Colonic mucosa (tissue), 4 donors: Measurements from ENCODE around the gene DCAF15. TPM values are rescaled to one million over a fixed set of nuclear protein-coding genes. Genes with fewer than 3 reads are reported as not detected.

Source experiments
- DNase-seq: peaks from one replicate; pipeline ENCODE4 v3.0.0-alpha.2; 2020
- H3K27ac ChIP-seq: fragments of 200-600 bp; one replicate; pipeline ENCODE4 v1.8.0; 2021
- H3K27me3 ChIP-seq: fragments of 200-600 bp; one replicate; pipeline ENCODE4 v1.8.0; 2021
- H3K36me3 ChIP-seq: fragments of 200-600 bp; one replicate; pipeline ENCODE4 v1.8.0; 2021
- H3K4me1 ChIP-seq: fragments of 200-600 bp; one replicate; pipeline ENCODE4 v1.8.0; 2021; ENCODE audit warnings: mild to moderate bottlenecking
- H3K4me3 ChIP-seq: fragments of 200-600 bp; one replicate; pipeline ENCODE4 v1.8.0; 2021
- H3K9ac ChIP-seq, 2 donors: one replicate each; pipeline ENCODE4 v1.7.0; 2013; ENCODE audit warnings: control low read depth in 2 of 2, low read depth in 2 of 2, low read length in 2 of 2
- H3K9me3 ChIP-seq: fragments of 200-600 bp; one replicate; pipeline ENCODE4 v1.8.0; 2021
- CTCF ChIP-seq: fragments of 200-600 bp; IDR thresholded peaks from one replicate; pipeline ENCODE4 v1.8.0; 2022; ENCODE audit warnings: antibody characterized with exemption, mild to moderate bottlenecking
- intact Hi-C: fragments of 100-400 bp; cut with DNase I; formaldehyde crosslinking; loops from one replicate; pipeline ENCODE4 v1.14.1; 2022
- total RNA-seq, 2 donors: library from RNA; stranded (reverse); fragmentation: NEBNext Ultra II Directional in 1 of 2; extraction: Animal tissue kit (Norgen Biotek cat#: 25700) in 1 of 2; gene quantifications; one replicate each; pipeline ENCODE4 v1.2.1, GENCODE V29; 2021
- donor health status: healthy.
- donor health status: DM: no; HTN: no; CAD: no.
- donor health status: DM: no; HTN: no; CAD: no.

The DCAF15 gene
- total RNA-seq, 2 donors from 2014 or later = 30.2 to 55.1 TPM

- Histone ChIP-seq H3K27me3 (no peaks in the 10 kb centered on the region), H3K9ac (no peak overlapping the region), H3K36me3 (no peaks in the 10 kb centered on the region), H3K4me1 (no peaks in the 10 kb centered on the region), H3K9me3 (no peaks in the 10 kb centered on the region), H3K27ac (no peak overlapping the region), H3K4me3 (no peak overlapping the region)
- DNase-seq = no peak
- TF ChIP-seq CTCF = no peak
- intact Hi-C loops = no loop called here
Observed at GRCh38 chr19:13996928-13997630, 44.8 kb downstream of the DCAF15 start.

GRCh38 chr19:13997631-13997962 is 45.3 kb downstream of the DCAF15 start:
- no peak overlapping the region for H3K4me3 ChIP-seq
- no peak for DNase-seq
- intact Hi-C loops = no loop called here

GRCh38 chr19:13998426-13998825 is 46.1 kb downstream of the DCAF15 start:
- no peak for DNase-seq
- no peaks in the 10 kb centered on the region for H3K4me1 ChIP-seq
- no peaks in the 10 kb centered on the region for H3K36me3 ChIP-seq
- H3K27me3 ChIP-seq = no peaks in the 10 kb centered on the region
- no peak for TF ChIP-seq CTCF
- no peak overlapping the region for H3K4me3 ChIP-seq
- no peak overlapping the region for H3K9ac ChIP-seq
- H3K9me3 ChIP-seq = no peaks in the 10 kb centered on the region
- H3K27ac ChIP-seq = no peak overlapping the region
- intact Hi-C loops = no loop called here

More at GRCh38 chr19:13997631-13997962, 45.3 kb downstream of the DCAF15 start:
- H3K36me3 ChIP-seq = no peaks in the 10 kb centered on the region
- H3K27ac ChIP-seq = no peak overlapping the region
- no peaks in the 10 kb centered on the region for H3K4me1 ChIP-seq
- no peaks in the 10 kb centered on the region for H3K27me3 ChIP-seq
- no peaks in the 10 kb centered on the region for H3K9me3 ChIP-seq
- no peak overlapping the region for H3K9ac ChIP-seq
- TF ChIP-seq CTCF = no peak

GRCh38 chr19:13999085-13999484 is 46.8 kb downstream of the DCAF15 start:
- H3K4me3 ChIP-seq = no peak overlapping the region
- no peaks in the 10 kb centered on the region for H3K9me3 ChIP-seq
- H3K4me1 ChIP-seq = no peaks in the 10 kb centered on the region
- H3K36me3 ChIP-seq = no peaks in the 10 kb centered on the region
- no peak overlapping the region for H3K9ac ChIP-seq
- TF ChIP-seq CTCF = no peak
- intact Hi-C loops = no loop called here
- H3K27me3 ChIP-seq = no peaks in the 10 kb centered on the region
- no peak overlapping the region for H3K27ac ChIP-seq
- no peak for DNase-seq

- DNase-seq = no peak
- peaks cover 8% of the 10 kb centered on the region for H3K4me1 ChIP-seq
- no peaks in the 10 kb centered on the region for H3K36me3 ChIP-seq
- intact Hi-C loops = no loop called here
- H3K9ac ChIP-seq = no peak overlapping the region
- no peak overlapping the region for H3K27ac ChIP-seq
- H3K27me3 ChIP-seq = no peaks in the 10 kb centered on the region
- no peak for TF ChIP-seq CTCF
- no peaks in the 10 kb centered on the region for H3K9me3 ChIP-seq
- no peak overlapping the region for H3K4me3 ChIP-seq
Observed at GRCh38 chr19:14000691-14001375, 48.5 kb downstream of the DCAF15 start.
